ENCODE data around the gene RNU6-9.

The RNU6-9 gene

GRCh38 chr19:892894-893689, at the start of gene RNU6-9, which contains the start of gene MED16:
TSS of gene RNU6-9 (plus strand) at chr19:893484.
TSS of gene MED16 (minus strand) at chr19:893187. CDS start at chr19:891131, 2,056 bp downstream.
- peak within 1 kb of the TSS; percentile 74 for H3K27ac ChIP-seq (ENCODE audit: low read length)
- H3K4me2 ChIP-seq (ENCODE audit: low read length) = peak within 1 kb of the TSS; percentile 85
- 0 out of 2 replicates have a peak, but pooled peaks cover 3% of the 10 kb centered on the region for H4K20me1 ChIP-seq (ENCODE audit: insufficient read depth, low read length)
- H3K79me2 ChIP-seq (ENCODE audit: low read length) = peaks cover 14% of the 10 kb centered on the region
- TF ChIP-seq, protein P1, sequence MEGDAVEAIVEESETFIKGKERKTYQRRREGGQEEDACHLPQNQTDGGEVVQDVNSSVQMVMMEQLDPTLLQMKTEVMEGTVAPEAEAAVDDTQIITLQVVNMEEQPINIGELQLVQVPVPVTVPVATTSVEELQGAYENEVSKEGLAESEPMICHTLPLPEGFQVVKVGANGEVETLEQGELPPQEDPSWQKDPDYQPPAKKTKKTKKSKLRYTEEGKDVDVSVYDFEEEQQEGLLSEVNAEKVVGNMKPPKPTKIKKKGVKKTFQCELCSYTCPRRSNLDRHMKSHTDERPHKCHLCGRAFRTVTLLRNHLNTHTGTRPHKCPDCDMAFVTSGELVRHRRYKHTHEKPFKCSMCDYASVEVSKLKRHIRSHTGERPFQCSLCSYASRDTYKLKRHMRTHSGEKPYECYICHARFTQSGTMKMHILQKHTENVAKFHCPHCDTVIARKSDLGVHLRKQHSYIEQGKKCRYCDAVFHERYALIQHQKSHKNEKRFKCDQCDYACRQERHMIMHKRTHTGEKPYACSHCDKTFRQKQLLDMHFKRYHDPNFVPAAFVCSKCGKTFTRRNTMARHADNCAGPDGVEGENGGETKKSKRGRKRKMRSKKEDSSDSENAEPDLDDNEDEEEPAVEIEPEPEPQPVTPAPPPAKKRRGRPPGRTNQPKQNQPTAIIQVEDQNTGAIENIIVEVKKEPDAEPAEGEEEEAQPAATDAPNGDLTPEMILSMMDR (IDR thresholded peaks at IDR 0.05; ENCODE audit: low read depth, low read length) = no peak
- TF ChIP-seq EZH2phosphoT487 (IDR thresholded peaks at IDR 0.05; ENCODE audit: low read depth) = no peak
- H3K27me3 ChIP-seq (ENCODE audit: low read depth, low read length) = no peaks in the 10 kb centered on the region
- H3K36me3 ChIP-seq (replicated peaks; ENCODE audit: low read depth, low read length) = peaks cover 38% of the 10 kb centered on the region
- H3K4me3 ChIP-seq (ENCODE audit: low read length) = peak within 1 kb of the TSS; percentile 81
- no peaks in the 10 kb centered on the region for H3K4me1 ChIP-seq (ENCODE audit: low read length)
- H3K9me3 ChIP-seq (ENCODE audit: insufficient read depth, low read length) = no peaks in the 10 kb centered on the region
- H3K9ac ChIP-seq (ENCODE audit: low read length) = peak within 1 kb of the TSS; percentile 93
- peak within 1 kb of the TSS; percentile 49; the same call in 1 of the 2 replicates for H2AFZ ChIP-seq (ENCODE audit: low read depth, low read length)

DNA sequence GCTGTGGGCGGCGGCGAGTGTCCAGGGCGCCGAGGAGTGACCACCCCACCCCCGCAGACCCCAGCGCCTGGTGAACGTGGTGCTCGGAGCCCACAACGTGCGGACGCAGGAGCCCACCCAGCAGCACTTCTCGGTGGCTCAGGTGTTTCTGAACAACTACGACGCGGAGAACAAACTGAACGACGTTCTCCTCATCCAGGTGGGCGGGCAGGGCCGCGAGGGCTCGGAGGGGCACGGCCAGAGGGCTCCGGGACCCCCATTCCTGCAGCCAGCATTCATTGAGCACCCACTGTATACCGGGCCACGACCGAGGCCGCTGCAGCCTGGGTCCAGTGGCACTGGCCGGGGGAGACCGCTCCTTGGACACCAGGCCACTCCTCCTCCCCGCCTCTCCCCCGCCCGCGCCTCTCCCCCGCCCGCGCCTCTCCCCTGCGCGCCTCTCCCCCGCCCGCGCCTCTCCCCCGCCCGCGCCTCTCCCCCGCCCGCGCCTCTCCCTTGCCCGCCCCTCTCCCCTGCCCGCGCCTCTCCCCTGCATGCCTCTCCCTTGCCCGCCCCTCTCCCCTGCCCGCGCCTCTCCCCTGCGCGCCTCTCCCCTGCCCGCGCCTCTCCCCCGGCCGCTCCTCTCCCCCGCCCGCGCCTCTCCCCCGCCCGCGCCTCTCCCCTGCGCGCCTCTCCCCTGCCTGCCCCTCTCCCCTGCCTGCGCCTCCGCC, 49.3 kb upstream of the RNU6-9 start:
- H3K27ac ChIP-seq (ENCODE audit: low read length) = no peak overlapping the region
- TF ChIP-seq, protein P1 (IDR thresholded peaks at IDR 0.05; ENCODE audit: low read depth, low read length) = no peak
- no peak for TF ChIP-seq EZH2phosphoT487 (IDR thresholded peaks at IDR 0.05; ENCODE audit: low read depth)
- peaks cover 14% of the 10 kb centered on the region for H3K27me3 ChIP-seq (ENCODE audit: low read depth, low read length)
- no peaks in the 10 kb centered on the region for H3K36me3 ChIP-seq (replicated peaks; ENCODE audit: low read depth, low read length)
- H3K4me1 ChIP-seq (ENCODE audit: low read length) = peaks cover 19% of the 10 kb centered on the region
- H3K9me3 ChIP-seq (ENCODE audit: insufficient read depth, low read length) = no peaks in the 10 kb centered on the region
- peak overlapping the region; percentile 48 for H3K4me3 ChIP-seq (ENCODE audit: low read length)
- no peaks in the 10 kb centered on the region for H3K79me2 ChIP-seq (ENCODE audit: low read length)
- H2AFZ ChIP-seq (ENCODE audit: low read depth, low read length) = peak overlapping the region; percentile 87; the same call in 1 of the 2 replicates
- H4K20me1 ChIP-seq (ENCODE audit: insufficient read depth, low read length) = no peaks in the 10 kb centered on the region
- peak overlapping the region; percentile 84 for H3K4me2 ChIP-seq (ENCODE audit: low read length)
- peak overlapping the region; percentile 45; the same call in 1 of the 2 replicates for H3K9ac ChIP-seq (ENCODE audit: low read length)

DNA sequence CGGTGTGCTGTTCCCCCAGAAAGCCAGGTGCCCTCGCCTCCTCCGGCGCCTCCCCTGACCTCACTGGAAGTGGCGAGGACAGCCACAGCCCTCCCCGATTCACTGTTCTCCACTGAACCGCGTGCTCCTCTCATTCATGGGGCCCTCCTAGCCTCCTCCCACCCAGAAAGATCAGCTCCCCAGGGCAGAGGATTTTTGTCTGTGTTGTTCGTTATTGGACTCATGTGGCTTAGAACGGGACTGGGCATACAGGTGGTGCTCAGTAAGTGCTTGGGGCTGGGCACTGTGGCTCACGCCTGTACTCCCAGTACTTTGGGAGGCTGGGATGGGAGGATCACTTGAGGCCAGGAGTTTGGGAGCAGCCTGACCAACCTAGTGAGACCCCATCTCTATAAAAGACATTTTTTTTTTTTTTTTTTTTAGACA, 48.7 kb upstream of the RNU6-9 start:
- TF ChIP-seq, protein P1 (IDR thresholded peaks at IDR 0.05; ENCODE audit: low read depth, low read length) = no peak
- TF ChIP-seq EZH2phosphoT487 (IDR thresholded peaks at IDR 0.05; ENCODE audit: low read depth) = no peak
- peaks cover 19% of the 10 kb centered on the region for H3K27me3 ChIP-seq (ENCODE audit: low read depth, low read length)
- H3K4me2 ChIP-seq (ENCODE audit: low read length) = peak overlapping the region; percentile 84
- peak overlapping the region; percentile 48 for H3K4me3 ChIP-seq (ENCODE audit: low read length)
- no peaks in the 10 kb centered on the region for H3K9me3 ChIP-seq (ENCODE audit: insufficient read depth, low read length)
- no peaks in the 10 kb centered on the region for H4K20me1 ChIP-seq (ENCODE audit: insufficient read depth, low read length)
- H2AFZ ChIP-seq (ENCODE audit: low read depth, low read length) = peak overlapping the region; percentile 87
- no peaks in the 10 kb centered on the region for H3K36me3 ChIP-seq (replicated peaks; ENCODE audit: low read depth, low read length)
- H3K27ac ChIP-seq (ENCODE audit: low read length) = no peak overlapping the region
- peaks cover 19% of the 10 kb centered on the region for H3K4me1 ChIP-seq (ENCODE audit: low read length)
- peak overlapping the region; percentile 45; the same call in 1 of the 2 replicates for H3K9ac ChIP-seq (ENCODE audit: low read length)
- no peaks in the 10 kb centered on the region for H3K79me2 ChIP-seq (ENCODE audit: low read length)

Data from OCI-LY3 (cell line).